Left renal pelvis (tissue), 4 donors: ENCODE measurements around the gene RFC4. TPM values are rescaled to one million over a fixed set of nuclear protein-coding genes. Genes with fewer than 3 reads are reported as not detected.
"Not testable (repeated sequence)": the region's sequence is repeated elsewhere in the genome, so short reads cannot be mapped to it uniquely, and the experiment has no call there.

Experiments used
- DNase-seq, 4 donors: peaks; one replicate each; pipeline ENCODE4 v3.0.0-alpha.2; 2013; ENCODE audit warnings: low read depth in 4 of 4, low spot score in 3 of 4
- polyA plus RNA-seq, 4 donors: library from polyadenylated mRNA; unstranded; fragments of 120-200 nt; gene quantifications; one replicate each; pipeline ENCODE4 v1.2.1, GENCODE V29; 2013; ENCODE audit not compliant: insufficient read length in 4 of 4

Gene RFC4, protein sequence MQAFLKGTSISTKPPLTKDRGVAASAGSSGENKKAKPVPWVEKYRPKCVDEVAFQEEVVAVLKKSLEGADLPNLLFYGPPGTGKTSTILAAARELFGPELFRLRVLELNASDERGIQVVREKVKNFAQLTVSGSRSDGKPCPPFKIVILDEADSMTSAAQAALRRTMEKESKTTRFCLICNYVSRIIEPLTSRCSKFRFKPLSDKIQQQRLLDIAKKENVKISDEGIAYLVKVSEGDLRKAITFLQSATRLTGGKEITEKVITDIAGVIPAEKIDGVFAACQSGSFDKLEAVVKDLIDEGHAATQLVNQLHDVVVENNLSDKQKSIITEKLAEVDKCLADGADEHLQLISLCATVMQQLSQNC
- polyA plus RNA-seq, result 10 to 100 TPM; 45.9 to 58.1 (median 52.8) TPM

- peak; percentile 60 to 67 (median 66) for DNase-seq
Measured at GRCh38 chr3:186806089-186807055, at the start of gene RFC4. TSS of gene RFC4 (minus strand) at chr3:186806482. CDS start at chr3:186804713, 1,769 bp downstream.

DNA sequence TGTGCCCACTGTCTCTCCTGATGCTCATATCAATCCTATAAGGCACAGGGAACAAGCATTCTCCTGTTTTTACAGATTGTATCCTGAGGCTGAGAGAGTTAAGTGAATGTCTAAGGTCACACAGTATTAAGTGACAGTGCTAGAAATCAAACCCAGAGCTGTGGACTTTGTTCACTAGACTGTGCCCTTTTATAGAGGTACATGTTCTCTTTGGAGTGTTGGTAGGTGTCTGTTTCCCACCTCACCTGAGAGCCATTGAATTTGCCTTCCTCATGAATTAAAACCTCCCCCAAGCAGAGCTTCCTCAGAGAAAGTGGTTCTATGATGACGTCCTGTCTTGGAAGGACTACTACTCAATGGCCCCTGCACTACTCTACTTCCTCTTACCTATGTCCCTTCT lies 48.7 kb upstream of the RFC4 start:
- DNase-seq, result no peak

GRCh38 chr3:186854146-186854545 lies 47.9 kb upstream of the RFC4 start:
- DNase-seq, result no peak

DNA sequence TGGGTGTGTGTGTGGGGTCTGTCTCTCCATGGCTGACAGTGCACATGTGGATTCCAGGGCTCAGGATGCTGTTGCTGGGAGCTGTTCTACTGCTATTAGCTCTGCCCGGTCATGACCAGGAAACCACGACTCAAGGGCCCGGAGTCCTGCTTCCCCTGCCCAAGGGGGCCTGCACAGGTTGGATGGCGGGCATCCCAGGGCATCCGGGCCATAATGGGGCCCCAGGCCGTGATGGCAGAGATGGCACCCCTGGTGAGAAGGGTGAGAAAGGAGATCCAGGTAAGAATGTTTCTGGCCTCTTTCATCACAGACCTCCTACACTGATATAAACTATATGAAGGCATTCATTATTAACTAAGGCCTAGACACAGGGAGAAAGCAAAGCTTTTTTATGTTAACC lies 46.7 kb upstream of the RFC4 start:
- DNase-seq, result no peak

DNA sequence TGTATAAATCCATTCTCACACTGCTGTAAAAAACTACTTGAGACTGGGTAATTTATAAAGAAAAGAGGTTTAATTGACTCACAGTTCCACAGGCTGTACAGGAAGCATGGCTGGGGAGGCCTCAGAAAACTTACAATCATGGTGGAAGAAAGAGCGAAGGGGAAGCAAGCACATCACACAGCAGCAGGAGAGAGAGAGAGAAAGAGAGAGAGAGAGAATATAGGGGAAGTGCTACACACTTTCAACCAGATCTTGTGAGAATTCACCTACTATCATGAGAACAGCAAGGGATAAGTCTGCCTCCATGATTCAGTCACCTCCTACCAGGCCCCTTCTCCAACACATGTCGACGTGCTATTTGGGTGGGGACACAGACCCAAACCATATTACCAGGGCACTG lies 45.6 kb upstream of the RFC4 start:
- not testable (repeated sequence) for DNase-seq

GRCh38 chr3:186849374-186849975 lies 43.2 kb upstream of the RFC4 start:
- no peak for DNase-seq

DNA sequence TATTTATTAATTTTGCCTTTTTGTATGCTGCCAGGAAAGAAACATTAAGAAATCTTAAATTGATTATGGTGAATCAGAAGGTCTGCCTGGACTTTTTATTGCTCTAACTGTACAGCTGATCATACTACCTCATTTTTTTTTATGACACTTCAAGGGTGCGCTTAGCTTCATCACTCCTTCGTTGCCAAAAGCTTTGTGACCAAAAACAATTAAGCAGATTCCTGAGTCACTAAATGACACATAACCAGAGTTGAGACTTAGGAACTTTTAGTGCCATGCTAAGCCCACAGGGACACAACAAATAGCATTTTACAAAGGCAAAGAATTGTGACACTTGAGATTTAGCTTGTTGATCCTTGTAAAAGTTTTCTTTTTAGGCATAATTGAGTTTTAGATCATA lies 41.2 kb upstream of the RFC4 start:
- DNase-seq, result no peak

GRCh38 chr3:186845756-186846155 lies 39.5 kb upstream of the RFC4 start:
- no peak for DNase-seq

DNA sequence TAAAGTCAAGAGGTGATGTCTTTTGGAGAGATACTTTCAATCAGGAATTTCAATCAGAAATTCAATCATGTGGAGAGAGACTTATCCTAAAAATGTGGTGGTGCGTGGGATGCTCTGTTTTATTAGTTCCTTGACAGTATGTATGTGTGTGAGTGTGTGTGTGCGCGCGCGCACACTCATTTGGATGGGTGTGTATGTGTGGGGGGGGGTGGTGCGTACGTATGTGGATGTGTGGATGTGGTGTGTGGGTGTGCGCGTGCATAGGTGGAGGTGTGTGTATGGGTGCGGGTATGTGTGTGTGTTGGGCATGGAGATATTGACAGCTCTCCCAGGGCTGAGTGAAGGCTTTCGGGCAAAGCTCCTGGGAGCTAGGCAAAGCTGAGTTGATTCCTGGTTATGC lies 38.6 kb upstream of the RFC4 start:
- DNase-seq, result no peak

- no peak for DNase-seq
Measured at GRCh38 chr3:186843039-186843432, 36.8 kb upstream of the RFC4 start.

DNA sequence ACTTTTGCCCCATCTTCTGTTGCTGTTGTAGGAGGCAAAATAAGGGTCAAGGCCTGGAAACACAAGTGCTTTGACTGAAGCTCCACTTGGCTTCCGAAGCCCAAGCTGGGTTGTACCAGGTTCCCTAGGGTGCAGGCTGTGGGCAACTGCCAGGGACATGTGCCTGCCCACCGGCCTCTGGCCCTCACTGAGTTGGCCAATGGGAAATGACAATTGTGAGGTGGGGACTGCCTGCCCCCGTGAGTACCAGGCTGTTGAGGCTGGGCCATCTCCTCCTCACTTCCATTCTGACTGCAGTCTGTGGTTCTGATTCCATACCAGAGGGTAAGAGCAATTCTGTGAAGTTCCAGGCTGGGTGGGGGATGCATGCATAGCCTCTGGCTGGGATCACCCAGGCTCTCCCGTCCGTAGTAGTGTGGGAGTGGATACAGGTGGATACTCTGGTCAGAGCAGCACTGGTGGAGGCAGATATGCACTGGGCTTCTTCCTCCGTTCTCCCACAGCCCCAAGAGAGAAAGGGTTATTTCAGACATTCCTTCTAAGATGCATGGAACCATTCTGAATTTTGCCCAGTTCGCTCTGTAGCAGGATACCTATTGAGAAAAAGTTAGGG lies 36.2 kb upstream of the RFC4 start, which contains the start of gene ADIPOQ:
Gene ADIPOQ (plus strand): TSS at position 285 of the 613 bp plus-strand sequence. CDS start 10,349 bp downstream, outside the sequence.
- DNase-seq, result no peak

- DNase-seq, result no peak
Measured at GRCh38 chr3:186841620-186842019, 35.3 kb upstream of the RFC4 start.

GRCh38 chr3:186839874-186840641 lies 33.8 kb upstream of the RFC4 start:
- DNase-seq, result no peak

DNA sequence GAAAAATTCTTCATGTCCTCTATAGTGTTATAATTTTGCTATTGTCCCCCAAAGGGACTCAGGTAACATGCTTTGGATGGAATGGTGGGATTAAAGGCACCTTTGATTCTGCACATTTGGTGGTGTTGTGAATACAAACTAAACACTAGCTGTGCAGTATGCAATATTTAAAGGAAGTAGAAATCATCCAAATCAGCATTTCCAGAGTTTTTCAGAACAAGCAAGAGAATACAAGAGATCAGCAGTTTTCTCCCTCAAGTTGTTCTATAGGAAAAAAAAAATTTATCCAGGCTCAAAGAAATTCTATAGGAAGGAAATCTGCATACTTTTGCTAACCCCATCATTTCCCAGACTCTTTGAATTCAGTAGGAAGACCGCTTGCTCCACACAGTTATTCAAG lies 26.0 kb upstream of the RFC4 start:
- DNase-seq, result no peak

GRCh38 chr3:186831798-186832197 lies 25.5 kb upstream of the RFC4 start:
- no peak for DNase-seq

DNA sequence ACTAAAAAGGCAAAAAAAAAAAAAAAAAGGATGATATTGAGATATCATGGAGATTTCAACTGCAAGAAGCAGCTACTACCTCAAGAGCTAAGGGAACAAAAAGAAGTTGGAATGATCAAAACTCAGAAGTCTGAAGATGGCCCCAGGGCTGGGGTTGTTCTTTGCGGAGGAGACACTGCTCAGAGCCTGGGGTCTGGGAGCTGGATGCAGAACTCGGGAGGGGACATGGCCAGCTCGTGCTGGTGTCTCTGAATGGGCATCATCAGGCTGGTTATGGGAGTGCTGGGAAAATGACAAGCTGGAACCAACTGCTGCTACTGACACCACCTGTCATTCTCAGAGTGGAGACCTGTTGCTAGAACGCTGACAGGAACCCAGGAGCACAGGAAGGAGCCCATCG lies 22.1 kb upstream of the RFC4 start:
- DNase-seq, result no peak

- peak in 3 of 4 donors; percentile 73 to 79 (median 78) for DNase-seq
Measured at GRCh38 chr3:186826976-186827857, 20.9 kb upstream of the RFC4 start.

DNA sequence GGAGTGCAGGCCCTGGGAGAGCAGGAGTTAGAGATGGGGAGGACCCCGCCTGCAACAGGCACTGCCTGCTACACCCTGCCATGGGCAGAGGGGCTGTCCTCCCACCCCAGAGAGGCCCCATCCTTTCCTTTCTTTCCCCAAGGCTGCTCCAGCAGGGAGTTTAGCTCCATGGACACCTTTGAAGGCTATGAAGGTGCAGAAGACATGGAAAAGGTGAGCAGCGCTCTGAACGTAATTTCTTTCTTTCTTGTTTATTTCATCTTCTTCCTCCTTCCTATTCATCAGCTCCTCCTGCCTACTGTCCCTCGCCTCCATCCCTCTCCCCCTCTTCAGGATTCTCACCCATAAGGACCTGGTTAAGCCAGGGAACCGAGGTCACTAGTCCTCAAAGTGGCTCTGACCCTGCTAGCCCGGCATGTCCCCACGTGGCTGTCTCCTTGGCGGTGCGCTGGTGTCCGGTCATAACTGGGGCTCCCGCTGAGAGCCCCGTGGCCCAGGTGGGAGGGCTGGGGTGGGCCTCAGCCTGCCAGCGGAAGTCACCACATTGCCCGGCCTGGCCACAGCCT lies 20.2 kb upstream of the RFC4 start:
- DNase-seq, result no peak
